ENCODE data around the gene PKN1.
A peak's percentile ranks its signal among the peaks of the same experiment; 100 is the strongest.

Gene PKN1

DNA sequence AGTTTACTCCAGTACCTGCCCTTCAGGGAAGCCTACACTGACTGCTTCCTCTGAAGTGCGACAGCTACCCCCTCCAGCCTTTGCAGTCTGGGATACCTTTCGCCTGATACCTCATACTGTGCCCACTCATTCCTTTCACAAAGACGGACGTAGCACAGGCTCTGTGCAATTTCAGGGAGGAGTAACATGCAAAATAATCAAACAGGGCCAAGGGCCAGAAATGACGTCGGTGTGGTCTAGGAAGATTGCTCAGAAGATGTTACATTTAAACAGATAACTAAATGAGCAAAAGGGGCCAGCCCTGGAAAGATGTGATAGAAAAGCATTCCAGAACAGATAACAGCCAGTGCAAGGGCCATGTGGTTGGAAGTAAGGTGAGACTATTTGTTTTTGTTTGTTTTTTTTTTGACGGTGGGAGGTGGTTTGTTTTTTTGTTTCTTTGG is 7.4 kb upstream of the PKN1 start:
- no peak for DNase-seq (ENCODE audit: extremely low read depth in 1 of 2, low read depth in 1 of 2)

DNA sequence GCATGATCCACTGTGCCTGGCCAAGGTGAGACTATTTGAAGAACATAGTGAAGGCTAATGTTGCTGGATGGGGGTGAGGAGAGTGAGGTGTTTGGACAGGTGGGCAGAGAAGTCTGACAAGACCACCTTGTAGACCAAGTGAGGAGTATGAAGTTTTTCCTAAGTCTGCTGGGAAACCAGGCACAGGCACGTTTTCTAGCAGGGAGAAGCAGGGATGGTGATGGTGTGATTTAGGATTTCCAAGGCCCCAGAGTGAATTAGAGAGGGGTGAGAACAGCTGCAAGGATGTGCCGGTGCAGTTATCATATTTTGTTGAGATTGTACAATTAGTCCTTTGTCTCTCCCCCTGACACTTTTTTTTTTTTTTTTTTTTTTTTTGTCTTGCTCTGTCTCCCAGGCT is 5.6 kb upstream of the PKN1 start:
- no peak for DNase-seq (ENCODE audit: extremely low read depth in 1 of 2, low read depth in 1 of 2)

DNA sequence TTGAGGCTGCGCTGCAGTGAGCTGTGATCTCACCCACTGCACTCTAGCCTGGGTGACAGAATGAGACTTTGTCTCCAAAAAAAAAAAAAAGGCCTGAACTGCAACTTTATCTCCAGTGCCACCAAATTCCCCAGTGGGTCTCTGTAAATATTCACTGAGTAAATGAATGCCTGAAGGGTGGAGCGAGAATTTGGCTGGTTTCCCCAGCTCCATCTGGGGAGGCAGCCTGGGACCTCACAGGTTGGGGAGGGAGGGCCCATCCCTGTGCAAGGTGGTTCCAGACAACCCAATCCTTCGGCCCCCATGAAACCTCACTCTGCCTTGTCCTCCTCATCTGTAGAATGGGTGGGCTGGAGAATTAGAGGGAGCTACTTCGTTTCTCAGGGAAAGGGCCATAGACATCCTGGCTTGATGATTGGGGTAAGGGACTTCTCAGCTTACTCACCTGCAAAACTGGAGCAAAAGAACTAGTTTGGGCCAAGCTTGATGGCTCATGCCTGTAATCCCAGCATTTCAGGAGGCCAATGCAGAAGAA is 4.2 kb upstream of the PKN1 start:
- DNase-seq (ENCODE audit: extremely low read depth in 1 of 2, low read depth in 1 of 2): no peak

DNA sequence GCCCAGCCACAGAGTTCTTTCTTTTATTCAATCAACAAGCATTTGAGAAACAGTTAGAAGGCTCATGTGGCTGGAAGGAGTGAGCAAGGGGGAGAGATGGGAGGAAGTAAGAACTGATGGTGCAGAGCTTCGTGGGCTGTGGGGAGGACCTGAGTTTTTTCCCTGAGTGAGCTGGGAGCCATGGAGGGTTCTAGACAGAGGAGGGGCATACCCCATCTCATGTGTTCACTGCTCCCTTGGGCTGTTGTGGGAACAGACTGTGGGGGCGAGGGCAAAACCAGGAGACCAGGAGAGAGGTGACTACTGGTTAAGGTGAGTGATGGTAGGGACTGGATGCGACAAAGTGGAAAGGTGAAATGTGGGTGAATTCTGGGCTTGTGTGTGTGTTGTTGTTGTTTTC is 2.4 kb upstream of the PKN1 start:
- no peak for DNase-seq (ENCODE audit: extremely low read depth in 1 of 2, low read depth in 1 of 2)

DNA sequence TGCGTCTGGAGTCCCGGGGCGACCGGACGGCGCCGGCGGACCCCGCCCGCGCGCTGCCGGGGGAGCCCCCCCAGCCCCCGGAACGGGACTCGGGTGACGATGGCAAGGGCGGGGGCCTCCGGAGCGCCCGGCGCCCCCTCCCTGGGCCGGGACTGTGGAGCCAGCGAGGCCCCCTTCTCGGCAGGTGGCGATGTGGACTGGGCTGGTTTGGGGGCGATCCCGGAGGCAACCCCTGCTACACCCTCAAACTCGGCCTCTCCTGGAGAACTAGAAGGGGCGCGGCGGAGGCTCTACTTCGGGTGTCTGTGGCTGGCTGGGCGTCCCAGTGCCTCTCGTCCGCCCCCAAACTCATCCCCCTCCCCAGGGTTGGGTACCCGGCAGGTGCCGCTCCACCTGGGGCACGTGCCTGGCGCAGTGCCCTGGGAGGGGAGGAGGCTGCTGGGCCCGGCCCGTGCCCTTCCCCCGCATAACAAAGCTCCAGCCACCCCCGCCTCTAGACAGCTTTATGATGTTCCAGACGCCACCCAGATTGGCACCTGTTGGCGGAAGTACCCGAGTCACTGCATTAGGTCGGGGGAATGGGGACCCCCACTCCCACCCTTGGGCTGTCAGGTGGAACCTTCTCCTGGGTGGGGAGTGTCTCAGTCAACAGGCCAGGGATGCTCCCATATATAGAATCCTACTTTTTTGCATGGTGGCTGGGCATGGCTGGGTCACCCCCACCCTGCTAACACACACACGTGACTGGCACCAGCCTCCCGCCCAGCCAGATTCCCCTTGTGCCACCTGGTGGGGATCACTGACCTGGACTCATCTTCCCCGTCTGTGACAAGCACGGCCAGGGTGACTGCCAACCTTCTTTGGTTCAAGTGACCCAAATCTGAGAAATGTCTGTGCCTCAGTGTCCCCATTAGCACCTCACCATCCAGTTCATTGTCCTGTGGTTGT is 722 bp downstream of the PKN1 start:
- DNase-seq (ENCODE audit: extremely low read depth in 1 of 2, low read depth in 1 of 2): peak in 1 of 2 donors; percentile 29

DNA sequence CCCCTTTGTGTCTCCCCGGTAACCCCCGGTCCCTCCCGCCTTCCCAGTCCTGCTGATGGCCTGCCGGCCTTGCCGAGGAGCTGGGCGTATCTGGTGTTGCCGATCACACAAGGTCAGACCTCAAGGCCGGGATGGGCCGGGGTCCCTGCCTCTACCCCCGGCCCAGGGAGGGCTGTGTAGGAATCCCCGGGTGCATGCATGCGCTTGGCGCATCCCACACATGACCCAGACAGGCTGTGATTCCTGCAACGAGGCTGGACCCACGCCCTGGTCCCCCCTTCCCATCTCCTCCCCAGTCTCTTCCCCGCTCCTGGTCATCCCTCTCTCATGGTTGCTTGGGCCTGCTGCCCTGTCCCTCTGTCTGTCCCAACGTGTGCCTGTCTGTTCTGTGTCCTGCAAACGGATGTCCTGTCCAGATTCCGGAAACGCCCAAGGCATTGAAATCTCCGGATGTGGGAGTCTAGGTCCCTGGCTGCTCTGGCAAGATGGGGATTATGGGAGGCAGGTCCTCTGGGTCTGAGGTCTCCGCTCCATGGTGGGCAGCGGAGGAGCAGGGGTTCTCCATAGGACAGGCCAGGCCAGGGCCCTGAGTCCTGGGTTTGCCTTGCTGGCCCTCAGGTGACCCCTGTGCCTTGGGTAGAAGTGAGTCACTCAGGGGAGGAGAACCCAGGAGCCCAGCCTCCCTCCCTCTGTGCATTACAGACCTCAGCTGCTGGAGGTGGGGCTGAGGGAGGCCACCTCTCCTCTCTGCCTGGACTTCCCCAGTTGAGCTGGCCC is 1.6 kb downstream of the PKN1 start:
- no peak for DNase-seq (ENCODE audit: extremely low read depth in 1 of 2, low read depth in 1 of 2)

DNA sequence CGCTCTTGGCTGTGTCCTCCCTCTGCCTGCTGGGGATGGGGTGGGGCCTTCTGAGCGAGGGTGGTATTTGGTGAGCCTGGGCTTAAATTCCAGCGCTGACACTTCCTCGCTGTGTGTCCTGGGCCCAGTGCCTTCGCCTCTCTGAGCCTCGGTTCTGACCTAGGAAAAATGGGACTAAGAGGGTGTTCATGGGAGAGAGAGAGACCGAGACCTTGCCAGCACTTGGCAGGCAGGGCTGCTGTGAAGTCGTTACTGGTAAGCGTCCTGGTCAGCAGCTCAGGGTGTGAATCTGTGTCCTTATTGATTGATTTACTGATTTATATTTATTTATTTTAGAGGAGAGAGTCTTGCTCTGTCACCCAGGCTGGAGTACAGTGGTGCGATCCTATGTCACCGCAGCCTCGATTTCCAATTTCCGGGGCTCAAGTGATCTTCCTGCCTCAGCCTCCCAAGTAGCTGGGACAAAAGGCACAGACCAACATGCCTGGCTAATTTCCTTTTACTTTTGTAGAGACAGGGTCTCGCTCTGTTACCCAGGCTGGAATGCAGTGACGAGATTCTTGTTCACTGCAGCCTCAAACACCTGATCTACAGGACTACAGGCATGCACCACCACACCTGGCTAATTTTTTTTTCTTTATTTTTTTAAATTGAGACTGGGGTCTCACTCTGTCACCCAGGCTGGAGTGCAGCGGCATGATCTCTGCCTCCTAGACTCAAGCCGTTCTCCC is 2.4 kb downstream of the PKN1 start:
- DNase-seq (ENCODE audit: extremely low read depth in 1 of 2, low read depth in 1 of 2): no peak

DNA sequence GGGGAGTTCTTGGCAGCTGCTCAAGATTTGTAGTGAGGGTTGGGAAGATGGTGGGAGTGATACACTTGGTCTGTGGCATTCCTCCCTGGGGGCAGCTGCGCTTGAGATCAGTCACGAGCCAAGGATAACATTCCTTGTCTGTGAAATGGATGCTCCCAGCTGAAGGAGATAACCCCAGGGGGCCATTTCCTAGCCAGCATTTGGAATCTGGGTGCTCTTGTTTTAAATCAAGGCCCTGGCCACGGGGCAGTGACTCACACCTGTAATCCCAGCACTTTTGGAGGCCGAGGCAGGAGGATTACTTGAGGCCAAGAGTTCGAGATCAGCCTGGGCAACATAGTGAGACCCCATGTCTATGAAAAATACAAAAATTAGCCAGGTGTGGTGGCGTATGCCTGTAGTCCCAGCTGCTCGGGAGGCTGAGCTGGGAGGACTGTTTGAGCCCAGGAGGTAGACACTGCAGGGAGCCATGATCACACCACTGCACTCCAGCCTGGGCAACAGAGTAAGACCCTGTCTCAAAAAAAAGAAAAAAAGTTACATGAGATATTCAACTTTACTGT is 4.6 kb downstream of the PKN1 start:
- no peak for DNase-seq (ENCODE audit: extremely low read depth in 1 of 2, low read depth in 1 of 2)

DNA sequence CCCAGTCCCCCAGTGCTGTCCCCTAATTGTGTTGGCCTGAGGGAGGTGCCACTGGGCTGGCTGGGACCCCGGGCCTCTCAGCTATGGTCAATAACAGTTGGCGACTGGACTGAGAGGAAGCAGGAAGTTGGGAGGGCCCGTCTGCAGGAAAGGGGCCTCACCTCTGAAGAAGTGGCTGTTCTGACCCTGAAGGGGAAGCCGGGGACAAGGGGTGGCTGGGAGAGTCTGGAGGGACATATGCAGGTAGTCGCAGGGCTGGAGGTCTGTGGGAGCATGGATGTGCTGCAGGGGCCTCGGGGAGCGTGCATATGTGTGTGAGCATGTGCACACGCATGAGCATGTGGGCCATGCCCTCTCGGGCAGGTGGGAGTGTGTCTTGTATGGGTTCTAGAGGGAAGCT is 5.9 kb downstream of the PKN1 start:
- no peak for DNase-seq (ENCODE audit: extremely low read depth in 1 of 2, low read depth in 1 of 2)

DNA sequence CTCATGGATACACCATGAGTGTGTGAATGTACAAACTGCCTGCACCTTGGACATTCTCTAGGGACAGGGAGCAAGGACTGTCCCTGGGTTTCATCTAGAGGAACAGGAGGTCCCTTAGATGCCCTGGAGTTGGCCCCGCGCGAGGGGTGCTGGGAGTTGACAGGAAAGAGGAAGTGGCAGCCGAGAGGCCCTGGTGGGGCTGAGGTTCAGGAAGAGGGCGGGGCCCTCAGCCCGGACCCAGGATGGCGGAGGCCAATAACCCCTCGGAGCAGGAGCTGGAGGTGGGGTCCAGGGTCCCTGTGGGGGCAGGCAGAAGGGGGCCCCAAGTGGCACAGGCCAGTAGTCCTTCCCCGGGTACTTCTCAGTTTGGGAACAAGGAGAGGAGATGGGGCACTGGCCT is 6.9 kb downstream of the PKN1 start:
- DNase-seq (ENCODE audit: extremely low read depth in 1 of 2, low read depth in 1 of 2): peak in 1 of 2 donors; percentile 62

DNA sequence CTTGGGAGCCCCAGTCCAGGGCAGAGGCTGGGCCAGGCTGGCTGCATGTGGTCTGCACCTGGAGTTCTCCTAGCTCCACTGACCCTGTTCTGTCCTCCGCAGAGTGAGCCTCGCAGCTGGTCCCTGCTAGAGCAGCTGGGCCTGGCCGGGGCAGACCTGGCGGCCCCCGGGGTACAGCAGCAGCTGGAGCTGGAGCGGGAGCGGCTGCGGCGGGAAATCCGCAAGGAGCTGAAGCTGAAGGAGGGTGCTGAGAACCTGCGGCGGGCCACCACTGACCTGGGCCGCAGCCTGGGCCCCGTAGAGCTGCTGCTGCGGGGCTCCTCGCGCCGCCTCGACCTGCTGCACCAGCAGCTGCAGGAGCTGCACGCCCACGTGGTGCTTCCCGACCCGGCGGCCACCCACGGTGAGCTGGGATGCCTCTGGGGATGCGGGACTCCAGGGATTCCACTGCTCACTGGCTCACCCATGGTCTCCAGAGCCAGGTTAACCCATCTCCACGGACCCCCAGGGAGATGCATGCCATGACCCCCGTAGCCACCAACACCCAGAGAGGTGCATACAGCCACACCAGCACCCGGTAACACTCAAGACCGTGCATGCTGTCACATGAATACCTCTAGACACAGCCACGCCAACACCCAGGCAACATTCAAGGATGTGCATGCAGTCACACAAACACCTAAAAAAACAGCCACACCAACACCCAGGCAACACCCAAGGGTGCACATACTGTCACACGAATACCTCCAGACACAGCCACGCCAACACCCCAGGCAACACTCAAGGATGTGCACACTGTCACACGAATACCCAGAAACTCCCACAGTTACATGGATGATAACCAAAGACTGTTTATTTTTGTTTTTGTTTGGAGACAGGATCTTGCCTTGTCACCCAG is 8.2 kb downstream of the PKN1 start:
- DNase-seq (ENCODE audit: extremely low read depth in 1 of 2, low read depth in 1 of 2): no peak

DNA sequence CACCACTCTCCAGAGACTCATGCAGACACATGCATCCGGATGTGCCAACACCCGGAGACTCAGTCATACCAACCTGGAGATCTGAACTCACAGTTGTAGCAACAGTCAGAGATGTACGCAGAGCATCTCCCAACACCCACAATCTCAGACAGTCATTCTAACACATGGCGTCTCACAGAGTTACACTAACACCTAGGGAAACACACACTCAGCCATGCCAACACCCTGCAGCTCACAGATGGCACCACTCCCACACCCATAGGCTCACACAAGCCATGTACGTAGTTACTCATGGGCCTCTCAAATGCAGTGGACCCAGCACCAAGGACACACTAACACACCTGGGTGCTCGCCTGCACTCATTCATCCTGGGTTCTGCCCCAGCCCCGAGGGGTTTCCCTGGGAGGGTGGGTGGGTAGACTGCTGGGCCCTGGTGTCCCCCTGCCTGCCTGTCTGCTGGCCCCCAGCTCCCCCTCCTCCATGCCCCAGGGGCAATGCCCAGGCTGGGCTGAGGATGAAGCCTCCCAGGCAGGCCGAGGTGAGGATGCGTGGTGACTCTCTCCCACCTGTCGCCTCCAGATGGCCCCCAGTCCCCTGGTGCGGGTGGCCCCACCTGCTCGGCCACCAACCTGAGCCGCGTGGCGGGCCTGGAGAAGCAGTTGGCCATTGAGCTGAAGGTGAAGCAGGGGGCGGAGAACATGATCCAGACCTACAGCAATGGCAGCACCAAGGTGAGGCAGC is 10.0 kb downstream of the PKN1 start:
- no peak for DNase-seq (ENCODE audit: extremely low read depth in 1 of 2, low read depth in 1 of 2)

DNA sequence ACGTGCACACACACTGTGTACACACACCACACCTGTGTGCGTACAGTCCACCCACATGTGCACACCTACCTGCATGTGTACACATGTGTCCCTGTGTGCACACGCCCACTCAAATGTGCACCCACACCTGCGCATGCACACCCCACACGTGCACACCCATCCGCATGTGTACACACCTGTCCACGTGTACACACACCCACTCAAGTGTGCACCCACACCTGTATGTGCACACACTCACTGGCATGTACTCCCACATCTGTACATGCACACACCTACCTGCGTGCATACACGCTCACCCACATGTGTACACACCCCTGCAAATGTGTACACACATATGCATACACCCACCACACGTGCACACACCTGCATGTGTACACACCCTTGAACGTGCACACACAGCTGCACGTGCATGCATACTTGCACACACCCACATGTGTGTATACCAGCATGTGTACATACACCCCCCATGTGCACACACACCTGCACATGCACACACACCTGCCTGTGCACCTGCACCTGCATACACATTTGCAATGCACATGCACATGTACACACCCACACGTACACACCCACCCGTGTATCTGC is 10.6 kb downstream of the PKN1 start:
- DNase-seq (ENCODE audit: extremely low read depth in 1 of 2, low read depth in 1 of 2): no peak

DNA sequence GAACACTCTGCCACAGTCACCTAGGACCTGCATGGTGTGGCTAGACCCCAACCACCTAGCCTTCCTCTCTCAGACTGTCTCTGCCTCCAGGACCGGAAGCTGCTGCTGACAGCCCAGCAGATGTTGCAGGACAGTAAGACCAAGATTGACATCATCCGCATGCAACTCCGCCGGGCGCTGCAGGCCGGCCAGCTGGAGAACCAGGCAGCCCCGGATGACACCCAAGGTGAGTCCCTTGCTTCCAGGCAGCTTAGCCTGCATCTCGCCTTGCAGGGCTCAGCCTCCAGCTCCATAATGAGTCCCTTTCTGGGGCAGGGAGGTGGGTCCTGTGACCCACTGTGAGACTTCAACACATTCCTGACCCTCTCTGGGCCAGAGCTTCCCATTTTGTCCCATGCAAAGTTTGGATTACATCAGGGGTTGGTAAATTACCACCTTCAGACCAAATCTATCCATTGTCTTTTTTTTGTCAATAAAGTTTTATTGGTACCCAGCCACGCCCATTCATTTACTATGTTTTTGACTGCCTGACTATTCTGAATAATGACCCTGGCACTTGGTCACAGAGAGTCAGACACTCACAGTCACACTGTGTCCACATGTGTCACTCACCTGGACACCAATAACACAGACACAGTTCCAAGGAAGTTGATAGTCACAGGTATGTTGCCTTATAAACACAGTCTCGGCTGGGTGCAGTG is 13.4 kb downstream of the PKN1 start:
- DNase-seq (ENCODE audit: extremely low read depth in 1 of 2, low read depth in 1 of 2): no peak

DNA sequence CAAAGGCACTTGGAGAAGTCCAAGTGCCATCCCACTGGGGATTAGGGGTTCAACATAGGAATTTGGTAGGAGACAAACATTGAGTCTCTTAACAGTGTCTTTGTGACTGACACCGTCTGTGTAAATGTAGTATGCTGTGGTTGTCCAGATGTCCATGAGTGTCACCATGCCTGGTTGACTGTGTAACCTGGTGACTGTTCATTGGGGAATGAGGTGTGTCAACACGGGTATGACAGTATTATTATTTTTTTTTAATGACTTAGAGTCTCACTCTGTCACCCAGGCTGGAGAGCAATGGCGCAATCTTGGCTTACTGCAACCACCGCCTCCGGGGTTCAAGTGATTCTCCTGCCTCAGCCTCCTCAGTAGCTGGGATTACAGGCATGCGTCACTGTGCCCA is 16.2 kb downstream of the PKN1 start:
- DNase-seq (ENCODE audit: extremely low read depth in 1 of 2, low read depth in 1 of 2): no peak

DNA sequence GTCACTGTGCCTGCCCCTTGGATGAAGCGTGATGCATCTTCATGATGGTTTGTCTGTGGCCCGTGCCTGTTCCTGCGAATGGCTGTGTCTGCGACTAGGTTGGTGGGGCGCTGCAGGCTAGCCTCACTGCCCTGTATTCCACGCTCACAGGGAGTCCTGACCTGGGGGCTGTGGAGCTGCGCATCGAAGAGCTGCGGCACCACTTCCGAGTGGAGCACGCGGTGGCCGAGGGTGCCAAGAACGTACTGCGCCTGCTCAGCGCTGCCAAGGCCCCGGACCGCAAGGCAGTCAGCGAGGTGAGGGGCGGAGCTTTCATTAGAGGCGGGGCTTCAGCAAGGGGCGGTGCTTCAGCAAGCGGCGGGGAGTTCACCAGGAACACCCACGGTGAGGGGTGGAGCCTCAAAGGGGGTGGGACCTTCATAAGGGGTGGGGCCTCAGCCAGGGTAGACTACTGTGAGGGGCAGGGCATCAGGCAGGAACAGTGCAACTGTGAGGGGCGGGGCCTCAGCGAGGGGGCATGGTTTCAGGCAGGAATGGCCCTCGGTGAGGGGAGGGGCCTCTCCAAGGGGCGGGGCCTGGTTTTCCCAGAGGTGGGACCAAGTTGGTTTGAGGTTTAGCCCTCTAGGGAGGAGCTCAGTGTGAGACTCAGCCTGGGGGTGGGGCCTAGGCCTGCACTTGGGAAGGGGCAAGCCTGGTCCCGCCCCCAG is 17.2 kb downstream of the PKN1 start:
- DNase-seq (ENCODE audit: extremely low read depth in 1 of 2, low read depth in 1 of 2): no peak

DNA sequence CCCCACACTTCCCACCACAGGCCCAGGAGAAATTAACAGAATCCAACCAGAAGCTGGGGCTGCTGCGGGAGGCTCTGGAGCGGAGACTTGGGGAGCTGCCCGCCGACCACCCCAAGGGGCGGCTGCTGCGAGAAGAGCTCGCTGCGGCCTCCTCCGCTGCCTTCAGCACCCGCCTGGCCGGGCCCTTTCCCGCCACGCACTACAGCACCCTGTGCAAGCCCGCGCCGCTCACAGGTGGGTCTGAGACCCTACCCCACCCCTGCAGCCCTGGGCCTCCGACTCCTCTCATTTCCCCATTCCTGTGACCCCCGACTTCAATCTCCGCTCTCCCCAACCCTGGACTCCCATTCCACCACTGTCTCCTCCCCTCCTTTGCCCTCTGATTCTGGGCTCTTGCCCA is 17.8 kb downstream of the PKN1 start:
- DNase-seq (ENCODE audit: extremely low read depth in 1 of 2, low read depth in 1 of 2): no peak

All from activated CD8-positive, alpha-beta memory T cell treated with anti-CD3 and anti-CD28 coated beads for 1 hour (primary cell).